ENCODE results near the gene CORT.

DNA sequence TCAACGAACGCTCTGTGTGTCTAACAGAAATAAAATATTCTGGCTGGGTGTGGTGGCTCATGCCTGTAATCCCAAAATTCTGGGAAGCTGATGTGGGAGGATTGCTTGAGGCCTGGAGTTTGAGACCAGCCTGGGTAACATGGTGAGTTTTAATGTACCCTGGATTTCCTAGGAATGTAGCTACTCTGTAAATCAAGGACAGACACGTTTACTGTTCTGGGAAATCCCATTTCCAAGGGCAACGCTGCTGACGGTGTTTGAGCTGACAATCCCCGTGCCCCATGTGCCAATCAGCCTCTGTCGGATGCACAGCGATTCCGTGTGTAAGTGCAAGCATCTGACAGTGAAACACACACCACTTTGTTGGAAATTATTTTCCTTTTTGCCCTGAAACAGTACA lies 8.0 kb downstream of the CORT start:
- TF ChIP-seq ZNF274 (IDR thresholded peaks at IDR 0.05; ENCODE audit: insufficient read depth, insufficient read length) (no peak), EZH2 (IDR thresholded peaks at IDR 0.05; ENCODE audit: borderline replicate concordance, control insufficient read depth, low read depth, low read length) (no peak), EGR1 (IDR thresholded peaks at IDR 0.05; ENCODE audit: borderline replicate concordance in 1 of 2, low read depth in 2 of 2, low read length in 2 of 2) (no peak)
